ENCODE results near the gene TNFRSF17. TPM values are rescaled to one million over a fixed set of nuclear protein-coding genes. Genes with fewer than 3 reads are reported as not detected.

Gene TNFRSF17
- total and polyA plus RNA-seq, 2 of the 13 experiments (the other 11 are each of a cell fraction or from before 2014, with no cell fraction given), result not detected

DNA sequence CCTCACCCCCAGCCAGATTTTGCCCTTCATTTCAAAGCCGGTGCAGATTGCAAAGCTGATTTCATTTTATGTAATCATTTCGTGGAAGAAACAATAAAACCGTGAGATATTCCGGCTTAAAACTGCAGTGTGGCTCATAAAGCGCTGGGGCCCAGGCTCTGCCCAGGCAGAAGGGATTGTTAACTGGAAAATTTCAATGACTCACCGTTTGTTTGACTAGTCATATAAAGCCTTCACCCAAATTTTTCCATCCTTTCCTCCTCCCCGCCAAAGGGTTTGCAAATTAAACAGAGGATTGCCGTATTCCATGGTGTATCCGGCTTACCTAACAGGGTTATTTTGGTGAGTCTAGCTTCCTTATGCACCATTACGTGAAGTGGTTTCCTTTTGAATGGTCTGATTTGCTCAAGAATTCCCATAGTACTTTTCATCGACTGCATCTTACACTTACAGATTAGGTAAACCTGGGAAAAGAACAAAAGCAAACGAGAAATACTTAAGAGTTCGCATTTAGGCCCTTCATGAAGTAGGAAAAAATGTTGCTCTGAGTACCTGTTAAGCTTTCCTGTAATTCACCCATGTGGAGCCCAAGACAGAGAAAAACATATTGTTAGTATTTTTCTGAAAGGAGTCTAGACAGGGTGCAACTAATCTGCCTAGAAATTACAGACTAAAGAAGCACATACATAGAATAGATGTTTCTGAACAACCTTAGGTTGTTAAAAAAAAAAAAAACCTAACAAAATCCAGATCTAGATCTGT lies 48.3 kb upstream of the TNFRSF17 start (continued):
- TF ChIP-seq ZNF318 (CRISPR knock-in tag; IDR thresholded peaks at IDR 0.05), result no peak; the same call in 1 of the 2 replicates
- TF ChIP-seq TBP (CRISPR knock-in tag; IDR thresholded peaks at IDR 0.05), result no peak
- no peak for TF ChIP-seq BHLHE40 (IDR thresholded peaks at IDR 0.05; ENCODE audit: low read length)
- TF ChIP-seq KDM3A (CRISPR knock-in tag; IDR thresholded peaks at IDR 0.05; ENCODE audit: low read depth), result no peak
- TF ChIP-seq ZNF597 (CRISPR knock-in tag; IDR thresholded peaks at IDR 0.05), result no peak
- peak; percentile 100 for TF ChIP-seq GZF1 (CRISPR knock-in tag; IDR thresholded peaks at IDR 0.05)
- no peak for TF ChIP-seq ZNF496 (CRISPR knock-in tag; IDR thresholded peaks at IDR 0.05; ENCODE audit: insufficient replicate concordance)
- no peak; the same call in 1 of the 2 replicates for TF ChIP-seq ZNF3 (CRISPR knock-in tag; IDR thresholded peaks at IDR 0.05)
- no peak for TF ChIP-seq KDM4B (CRISPR knock-in tag; IDR thresholded peaks at IDR 0.05)
- no peak for TF ChIP-seq ZNF563 (CRISPR knock-in tag; IDR thresholded peaks at IDR 0.05)
- TF ChIP-seq NKX3-1 (CRISPR knock-in tag; IDR thresholded peaks at IDR 0.05), result no peak
- TF ChIP-seq ZNF207 (IDR thresholded peaks at IDR 0.05; ENCODE audit: borderline replicate concordance), result no peak
- no peak for TF ChIP-seq ZFP91 (CRISPR knock-in tag; IDR thresholded peaks at IDR 0.05; ENCODE audit: borderline replicate concordance)
- TF ChIP-seq KAT8 (CRISPR knock-in tag; IDR thresholded peaks at IDR 0.05), result no peak
- no peak for TF ChIP-seq ZNF768 (CRISPR knock-in tag; IDR thresholded peaks at IDR 0.05)
- no peak for TF ChIP-seq TRIM24 (CRISPR knock-in tag; IDR thresholded peaks at IDR 0.05)
- no peak for TF ChIP-seq FIP1L1 (IDR thresholded peaks at IDR 0.05; ENCODE audit: borderline replicate concordance, insufficient read depth, low read depth, low read length)
- 0 out of 2 replicates have a peak, but pooled peaks have one; percentile 11 for TF ChIP-seq KAT7 (CRISPR knock-in tag; IDR thresholded peaks at IDR 0.05; ENCODE audit: borderline replicate concordance)

Measured in HepG2 (cell line).